Ectodermal cell (in vitro differentiated cells): ENCODE data around the gene ARF5.
"Not testable (repeated sequence)": the region's sequence is repeated elsewhere in the genome, so short reads cannot be mapped to it uniquely, and the experiment has no call there.

Experiments
- H3K27ac ChIP-seq: 2 replicates; pipeline ENCODE4 v1.7.0; 2013; ENCODE audit warnings: mild to moderate bottlenecking, low read depth, low read length; ENCODE audit not compliant: insufficient read depth, poor library complexity, severe bottlenecking
- H3K27me3 ChIP-seq: 2 replicates; pipeline ENCODE4 v1.7.0; 2013; ENCODE audit warnings: mild to moderate bottlenecking, low read length; ENCODE audit not compliant: insufficient read depth, control insufficient read depth, poor library complexity, severe bottlenecking
- H3K36me3 ChIP-seq: one replicate; pipeline ENCODE4 v1.7.0; 2013; ENCODE audit warnings: low read length; ENCODE audit not compliant: control insufficient read depth, insufficient read depth
- H3K4me1 ChIP-seq: one replicate; pipeline ENCODE4 v1.7.0; 2013; ENCODE audit warnings: low read length; ENCODE audit not compliant: control insufficient read depth, insufficient read depth
- H3K4me3 ChIP-seq: 2 replicates; pipeline ENCODE4 v1.7.0; 2013; ENCODE audit warnings: low read depth, low read length, control low read depth; ENCODE audit not compliant: insufficient read depth
- H3K9me3 ChIP-seq: 2 replicates; pipeline ENCODE4 v1.7.0; 2013; ENCODE audit warnings: mild to moderate bottlenecking, low read length, moderate library complexity; ENCODE audit not compliant: control insufficient read depth
- WGBS, 2 experiments: methylation state at CpG; one replicate each; pipeline ENCODE4 v1.1.7; 2013; ENCODE audit warnings: missing lambda C conversion rate in 2 of 2; 5-methylcytosine and 5-hydroxymethylcytosine counted together

ARF5 gene

DNA sequence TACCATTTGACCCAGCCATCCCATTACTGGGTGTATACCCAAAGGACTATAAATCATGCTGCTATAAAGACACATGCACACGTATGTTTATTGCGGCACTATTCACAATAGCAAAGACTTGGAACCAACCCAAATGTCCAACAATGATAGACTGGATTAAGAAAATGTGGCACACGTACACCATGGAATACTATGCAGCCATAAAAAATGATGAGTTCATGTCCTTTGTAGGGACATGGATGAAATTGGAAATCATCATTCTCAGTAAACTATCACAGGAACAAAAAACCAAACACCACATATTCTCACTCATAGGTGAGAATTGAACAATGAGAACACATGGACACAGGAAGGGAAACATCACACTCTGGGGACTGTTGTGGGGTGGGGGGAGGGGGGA is 20.2 kb upstream of the ARF5 start:
- H3K9me3 ChIP-seq, H3K4me3 ChIP-seq, H3K4me1 ChIP-seq, H3K36me3 ChIP-seq, H3K27ac ChIP-seq, H3K27me3 ChIP-seq: not testable (repeated sequence)
- no CpG with 5 or more reads among the region's 3 CpGs for WGBS, 2 experiments

DNA sequence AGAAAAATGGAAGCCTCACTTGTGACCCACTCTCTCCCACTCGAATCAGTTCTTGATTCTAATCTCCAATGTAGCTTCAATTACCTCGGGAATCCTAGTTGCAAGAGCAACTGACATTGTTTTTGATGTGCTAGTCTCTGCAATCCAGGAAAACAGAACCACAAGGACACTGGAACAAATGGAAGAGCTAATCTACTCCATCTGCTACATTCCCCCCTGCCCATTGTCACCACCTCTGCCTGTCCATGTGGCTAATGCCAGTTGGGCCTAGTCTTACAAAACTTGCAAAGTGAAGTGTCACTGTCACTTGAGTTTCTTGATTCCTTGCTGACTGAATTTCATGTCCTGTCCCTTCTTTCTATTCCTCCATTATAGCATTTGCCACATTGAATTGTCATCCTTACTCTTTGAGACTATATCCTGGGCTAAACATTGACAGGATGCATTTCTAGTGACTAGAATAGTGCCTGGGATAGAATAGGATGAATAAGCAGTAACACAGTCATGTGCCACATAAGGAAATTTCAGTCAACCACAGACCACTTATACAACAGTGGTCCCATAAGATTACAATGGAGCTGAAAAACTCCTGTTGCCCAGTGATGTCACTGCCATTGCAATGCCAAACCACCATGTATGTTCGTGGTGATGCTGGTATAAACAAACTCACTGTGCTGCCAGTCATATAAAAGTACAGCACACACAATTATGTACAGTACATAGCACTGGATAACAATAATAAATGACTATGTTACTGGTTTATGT is 16.3 kb upstream of the ARF5 start:
- WGBS, 2 experiments, result 85 to 96% methylated on average over 3 of the region's 3 CpGs
- Histone ChIP-seq H3K36me3 (no peaks in the 10 kb centered on the region), H3K27ac (no peak overlapping the region)

DNA sequence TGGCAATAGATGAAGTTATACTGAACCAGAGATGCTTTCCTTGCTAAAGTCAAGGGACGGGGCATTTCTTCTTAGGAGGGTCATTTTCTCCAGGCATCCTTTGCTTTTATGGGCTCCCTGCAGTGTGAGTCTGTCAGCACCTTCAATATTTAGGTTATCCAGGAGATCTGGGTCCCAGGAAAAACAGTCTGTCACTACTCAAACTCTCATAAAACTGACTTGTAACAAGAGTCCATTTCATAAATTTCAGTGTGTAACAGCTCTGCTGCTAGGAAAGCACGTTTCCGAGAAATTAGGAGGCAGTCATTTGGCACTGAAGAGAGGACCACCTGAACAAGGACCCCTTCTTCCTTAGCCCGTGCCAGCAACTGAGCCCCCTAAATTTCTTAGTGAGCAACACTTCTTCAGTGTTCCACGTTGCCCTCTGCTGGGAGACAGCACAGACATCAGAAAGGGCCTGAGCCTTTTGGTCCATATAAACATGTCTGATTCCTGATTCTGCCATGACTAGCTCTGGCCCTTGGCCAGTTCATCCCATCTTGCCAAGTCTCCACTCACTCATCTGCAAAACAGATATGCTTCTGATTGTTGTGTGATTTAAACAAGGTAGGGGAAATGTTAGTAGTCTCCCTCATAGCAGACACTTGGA is 10.1 kb upstream of the ARF5 start:
- Histone ChIP-seq H3K4me3 (no peak overlapping the region), H3K27ac (no peak overlapping the region), H3K36me3 (peaks cover 21% of the 10 kb centered on the region), H3K4me1 (no peaks in the 10 kb centered on the region), H3K9me3 (no peaks in the 10 kb centered on the region), H3K27me3 (no peaks in the 10 kb centered on the region)
- 79% methylated on average over 5 of the region's 5 CpGs for WGBS, 2 experiments

More for the DNA sequence above, 16.3 kb upstream of the ARF5 start:
- Histone ChIP-seq H3K9me3 (no peaks in the 10 kb centered on the region), H3K4me1 (no peaks in the 10 kb centered on the region), H3K4me3 (no peak overlapping the region), H3K27me3 (no peaks in the 10 kb centered on the region)

DNA sequence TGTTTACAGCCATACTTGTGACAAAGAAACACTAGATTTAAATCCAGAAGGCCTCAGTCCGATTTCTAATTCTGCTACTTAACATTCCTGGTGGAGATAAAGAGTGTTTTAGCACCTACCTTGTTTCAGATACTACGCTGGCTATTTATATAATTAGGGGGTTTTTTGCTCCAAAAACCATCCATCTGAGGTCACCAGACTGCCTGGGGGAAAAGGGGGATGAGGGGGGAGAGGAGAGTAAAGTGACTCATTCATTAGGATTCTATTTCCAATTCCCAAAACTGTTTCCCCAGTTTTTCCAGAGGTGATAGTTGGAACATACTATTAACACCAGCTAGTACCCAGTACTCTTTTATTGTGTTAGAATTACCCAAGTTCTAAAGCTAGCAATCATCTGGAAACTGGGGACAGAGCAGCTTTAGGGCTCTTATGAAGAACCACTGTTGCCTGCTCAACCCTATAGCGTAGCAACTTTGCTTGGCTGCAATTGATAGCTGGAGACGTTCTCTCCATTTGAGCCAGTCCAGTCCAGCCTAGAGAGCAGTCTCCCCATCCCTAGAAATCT is 9.4 kb upstream of the ARF5 start:
- no peaks in the 10 kb centered on the region for H3K27me3 ChIP-seq
- H3K4me1 ChIP-seq, result peaks cover under 1% of the 10 kb centered on the region
- H3K4me3 ChIP-seq, result no peak overlapping the region
- peaks cover 22% of the 10 kb centered on the region for H3K36me3 ChIP-seq
- WGBS, 2 experiments, result 93 to 96% methylated on average over 4 of the region's 4 CpGs
- no peak overlapping the region for H3K27ac ChIP-seq
- no peaks in the 10 kb centered on the region for H3K9me3 ChIP-seq

DNA sequence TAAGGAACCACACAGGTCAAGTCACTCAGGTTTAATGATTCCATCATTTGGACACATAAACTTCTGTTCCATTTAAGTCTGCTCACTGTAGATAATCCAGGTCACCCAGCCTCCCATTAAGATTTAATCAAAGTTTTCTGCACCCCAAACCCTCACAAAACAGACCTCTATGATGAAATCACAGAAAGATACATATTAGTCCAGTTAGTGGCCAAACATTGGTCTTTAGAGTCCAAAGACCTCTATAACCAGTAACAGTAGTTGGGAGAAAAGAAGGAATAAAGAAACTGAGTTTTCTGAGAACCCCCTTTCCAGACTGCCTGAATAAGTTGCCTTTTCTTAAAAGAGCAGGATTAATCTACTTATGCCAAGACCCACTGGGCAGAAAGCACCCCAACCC is 7.6 kb upstream of the ARF5 start:
- peaks cover 10% of the 10 kb centered on the region for H3K4me1 ChIP-seq
- no peak overlapping the region for H3K4me3 ChIP-seq
- no peak overlapping the region for H3K27ac ChIP-seq
- peaks cover 22% of the 10 kb centered on the region for H3K36me3 ChIP-seq
- no peaks in the 10 kb centered on the region for H3K9me3 ChIP-seq
- no peaks in the 10 kb centered on the region for H3K27me3 ChIP-seq

DNA sequence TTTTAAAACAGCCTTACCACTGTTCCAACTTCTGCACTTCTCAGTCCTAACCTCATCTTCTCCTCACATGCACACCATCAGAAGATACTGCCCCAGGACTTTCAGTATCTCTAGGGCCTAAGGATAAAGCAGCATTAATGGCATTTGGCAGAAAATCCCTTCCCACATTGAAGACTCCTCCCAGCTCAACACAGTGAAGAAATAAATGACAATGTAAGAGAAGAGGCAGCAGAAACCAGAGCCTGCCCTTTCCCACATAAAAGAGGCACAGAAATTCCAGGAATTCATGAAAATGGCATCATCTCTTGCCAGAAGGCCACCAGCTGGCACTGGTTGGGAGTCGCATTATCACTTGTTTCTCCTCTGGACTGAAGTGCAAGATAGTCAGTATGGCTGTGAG is 6.5 kb upstream of the ARF5 start:
- H3K9me3 ChIP-seq, result no peaks in the 10 kb centered on the region
- peaks cover 10% of the 10 kb centered on the region for H3K4me1 ChIP-seq
- WGBS, 2 experiments, result 96 to 97% methylated on average over 1 of the region's 1 CpG
- H3K27ac ChIP-seq, result no peak overlapping the region
- H3K4me3 ChIP-seq, result no peak overlapping the region
- H3K36me3 ChIP-seq, result peaks cover 22% of the 10 kb centered on the region
- H3K27me3 ChIP-seq, result peaks cover 10% of the 10 kb centered on the region

DNA sequence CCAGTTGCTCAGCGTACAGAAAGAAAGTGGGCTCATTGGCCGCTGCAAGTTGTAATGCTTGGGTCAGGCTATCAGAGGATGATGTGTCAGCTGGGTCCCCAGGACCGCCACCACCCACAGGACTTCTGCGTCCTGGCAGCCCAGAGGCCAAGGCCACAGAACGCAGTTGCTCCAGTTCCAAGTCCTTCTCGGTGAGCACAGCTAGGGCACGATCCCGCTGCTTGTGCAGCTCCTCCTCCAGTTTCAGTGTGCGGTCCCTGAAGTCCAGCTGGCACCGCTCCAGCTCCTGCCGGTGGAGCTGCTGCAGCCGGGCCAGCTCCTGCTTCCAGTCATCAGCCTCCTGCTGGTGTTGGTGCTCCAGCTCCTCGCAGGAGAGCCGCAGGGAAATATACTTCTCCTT is 5.8 kb upstream of the ARF5 start:
- WGBS, 2 experiments, result 94% methylated on average over 14 of the region's 14 CpGs
- Histone ChIP-seq H3K27me3 (peaks cover 17% of the 10 kb centered on the region), H3K4me3 (no peak overlapping the region), H3K9me3 (no peaks in the 10 kb centered on the region), H3K36me3 (peaks cover 22% of the 10 kb centered on the region), H3K27ac (no peak overlapping the region), H3K4me1 (peaks cover 10% of the 10 kb centered on the region)

DNA sequence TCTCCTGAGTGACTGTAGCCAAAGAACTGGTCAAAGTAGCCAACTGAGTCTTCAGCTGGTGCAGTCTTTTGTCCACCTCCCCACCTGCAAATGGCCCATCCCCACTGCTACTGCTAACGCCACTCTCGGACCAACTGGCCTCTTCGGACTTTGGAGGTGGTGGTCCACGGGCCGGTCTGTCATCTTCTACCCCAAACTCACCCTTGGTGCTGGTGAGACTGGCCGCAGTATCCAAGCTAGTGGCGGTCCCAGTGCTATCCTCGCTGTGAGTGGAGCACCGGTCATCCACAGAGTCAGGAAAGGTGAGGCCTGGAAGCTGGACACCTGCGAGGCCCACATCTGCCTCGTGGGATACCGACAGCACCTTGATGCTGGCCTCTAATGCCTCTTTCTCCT is 3.6 kb upstream of the ARF5 start:
- Histone ChIP-seq H3K4me3 (peak overlapping the region; percentile 94), H3K36me3 (peaks cover 22% of the 10 kb centered on the region), H3K9me3 (no peaks in the 10 kb centered on the region), H3K27me3 (peaks cover 22% of the 10 kb centered on the region), H3K27ac (no peak overlapping the region), H3K4me1 (peaks cover 18% of the 10 kb centered on the region)
- 45 to 47% methylated on average over 12 of the region's 12 CpGs for WGBS, 2 experiments

DNA sequence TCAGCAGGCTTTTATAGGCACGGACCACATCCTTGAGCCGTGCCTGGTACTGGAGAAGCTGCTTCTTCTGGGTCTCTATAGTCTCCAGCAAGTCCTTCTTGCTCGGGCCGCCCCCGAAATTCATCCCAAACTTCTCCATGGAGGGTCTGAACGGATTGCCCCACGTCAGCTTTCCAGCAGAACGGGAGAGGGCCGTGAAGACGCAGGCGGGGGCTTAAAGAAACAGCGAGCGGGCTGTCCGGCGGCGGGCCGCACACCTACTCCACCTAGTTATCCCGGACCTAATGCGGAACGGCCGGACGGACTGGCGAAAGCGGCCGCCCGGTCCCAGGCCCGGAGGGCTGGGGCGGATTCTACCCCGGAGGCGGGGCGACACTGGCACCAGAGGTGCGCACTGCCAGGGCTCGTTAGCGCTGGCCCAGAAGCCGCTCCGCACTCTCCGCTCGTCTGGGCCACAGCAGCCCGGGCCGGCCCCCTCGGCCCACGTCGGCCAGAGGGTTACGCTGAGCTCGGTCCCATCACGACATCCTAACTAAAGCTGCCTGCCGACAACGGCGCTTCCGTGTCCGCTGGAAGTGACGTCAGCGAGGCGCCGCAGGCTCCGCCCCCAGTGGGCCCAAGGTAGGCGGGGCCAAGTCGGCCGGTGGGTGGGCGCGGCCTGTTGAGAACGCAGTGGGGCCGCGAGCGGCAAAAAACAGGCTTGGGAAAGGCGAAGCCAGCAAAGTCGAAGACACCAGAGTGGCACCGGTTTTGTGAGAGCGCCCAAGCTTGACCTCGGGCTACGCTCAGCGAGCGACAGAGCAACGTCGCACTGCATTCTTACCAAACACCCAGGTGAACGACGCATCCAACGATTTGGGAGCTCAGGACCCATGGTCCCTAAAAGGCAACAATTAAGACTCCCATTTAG is 2.9 kb upstream of the ARF5 start, which contains the start of gene GCC1:
Gene GCC1, minus strand, starts transcription at position 553 of the 910 bp plus-strand sequence. Its CDS starts 414 bp downstream, at position 139.
- H3K27ac ChIP-seq, result peak within 1 kb of the TSS; percentile 53
- 7 to 8% methylated on average over 78 of the region's 78 CpGs for WGBS, 2 experiments
- peaks cover 27% of the 10 kb centered on the region for H3K36me3 ChIP-seq
- H3K9me3 ChIP-seq, result no peaks in the 10 kb centered on the region
- peaks cover 22% of the 10 kb centered on the region for H3K27me3 ChIP-seq
- peak within 1 kb of the TSS; percentile 94 for H3K4me3 ChIP-seq
- H3K4me1 ChIP-seq, result peaks cover 18% of the 10 kb centered on the region
